SK-N-MC (cell line): ENCODE measurements around the gene MKRN2OS.

Source experiments
- DNase-seq: peaks from one replicate; pipeline ENCODE4 v3.0.0-alpha.2; 2011; ENCODE audit warnings: low read depth, low spot score
- H3K27ac ChIP-seq: fragments of 200-600 bp; sonication (generic); 2 replicates; pipeline ENCODE4 v1.5.1; 2016; ENCODE audit warnings: mixed run types
- H3K36me3 ChIP-seq: fragments of 200-600 bp; sonication (generic); 2 replicates; pipeline ENCODE4 v1.6.1; 2017; ENCODE audit warnings: antibody characterized with exemption, low read length, mixed read lengths; ENCODE audit not compliant: insufficient read depth
- H3K4me3 ChIP-seq: fragments of 200-600 bp; sonication (generic); 2 replicates; pipeline ENCODE4 v1.5.1; 2016
- H3K9ac ChIP-seq: fragments of 200-600 bp; sonication (generic); 2 replicates; pipeline ENCODE4 v1.8.0; 2017; ENCODE audit warnings: mixed run types, mixed read lengths; ENCODE audit not compliant: insufficient read length
- H3K9me3 ChIP-seq: fragments of 200-600 bp; sonication (generic); 2 replicates; pipeline ENCODE4 v1.6.1; 2017; ENCODE audit warnings: low read depth, mild to moderate bottlenecking, antibody characterized with exemption, low read length, moderate library complexity, mixed read lengths
- EZH2 ChIP-seq: fragments of 200-600 bp; sonication (generic); IDR thresholded peaks from one replicate; pipeline ENCODE4 v1.6.1; 2017; ENCODE audit warnings: antibody characterized with exemption
- FOXP2 ChIP-seq: optimal IDR thresholded peaks from 2 replicates; pipeline ENCODE3; 2011; ENCODE audit warnings: mild to moderate bottlenecking, moderate library complexity; ENCODE audit not compliant: insufficient read depth; ENCODE audit errors: extremely low read length, control extremely low read depth
- POLR2AphosphoS5 ChIP-seq: IDR thresholded peaks from 2 replicates; pipeline ENCODE4 v1.6.1; 2012; ENCODE audit warnings: mild to moderate bottlenecking, low read depth, low read length, borderline replicate concordance

Gene MKRN2OS, protein sequence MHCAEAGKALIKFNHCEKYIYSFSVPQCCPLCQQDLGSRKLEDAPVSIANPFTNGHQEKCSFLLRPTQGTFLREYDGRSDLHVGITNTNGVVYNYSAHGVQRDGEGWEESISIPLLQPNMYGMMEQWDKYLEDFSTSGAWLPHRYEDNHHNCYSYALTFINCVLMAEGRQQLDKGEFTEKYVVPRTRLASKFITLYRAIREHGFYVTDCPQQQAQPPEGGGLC

DNA sequence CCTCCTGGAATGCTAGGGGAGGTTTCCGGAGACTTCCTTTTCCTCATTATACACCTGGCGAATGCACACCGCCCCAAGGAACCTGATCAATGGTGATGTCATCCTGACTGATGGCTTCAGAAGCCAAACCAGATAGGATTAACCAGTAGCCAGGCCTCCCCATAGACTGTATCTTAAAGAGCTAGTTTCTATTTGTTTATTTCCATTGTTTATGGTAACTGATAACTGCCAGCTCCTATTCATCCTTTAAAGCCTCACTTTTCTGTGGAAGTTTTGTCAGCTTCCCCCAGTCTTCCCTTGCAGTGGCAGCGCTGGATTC lies at the start of gene MKRN2OS:
Gene MKRN2OS (minus strand): TSS at position 27 of the 319 bp plus-strand sequence. CDS start 35 bp downstream, outside the sequence.
- TF ChIP-seq FOXP2 (no peak), EZH2 (no peak), POLR2AphosphoS5 (no peak)
- no peak for DNase-seq
- no peaks in the 10 kb centered on the region; the same call in 1 of the 2 replicates for H3K36me3 ChIP-seq
- H3K9me3 ChIP-seq = no peaks in the 10 kb centered on the region
- H3K4me3 ChIP-seq = no peak within 1 kb of the TSS
- no peak within 1 kb of the TSS for H3K9ac ChIP-seq
- H3K27ac ChIP-seq = no peak within 1 kb of the TSS

GRCh38 chr3:12593473-12593872 lies 48.2 kb upstream of the MKRN2OS start:
- TF ChIP-seq POLR2AphosphoS5 (no peak), EZH2 (no peak), FOXP2 (no peak)
- DNase-seq = no peak
- no peak overlapping the region for H3K9ac ChIP-seq
- H3K36me3 ChIP-seq = peaks cover 20% of the 10 kb centered on the region; the same call in 1 of the 2 replicates
- no peak overlapping the region for H3K4me3 ChIP-seq
- no peak overlapping the region for H3K27ac ChIP-seq
- no peaks in the 10 kb centered on the region for H3K9me3 ChIP-seq

DNA sequence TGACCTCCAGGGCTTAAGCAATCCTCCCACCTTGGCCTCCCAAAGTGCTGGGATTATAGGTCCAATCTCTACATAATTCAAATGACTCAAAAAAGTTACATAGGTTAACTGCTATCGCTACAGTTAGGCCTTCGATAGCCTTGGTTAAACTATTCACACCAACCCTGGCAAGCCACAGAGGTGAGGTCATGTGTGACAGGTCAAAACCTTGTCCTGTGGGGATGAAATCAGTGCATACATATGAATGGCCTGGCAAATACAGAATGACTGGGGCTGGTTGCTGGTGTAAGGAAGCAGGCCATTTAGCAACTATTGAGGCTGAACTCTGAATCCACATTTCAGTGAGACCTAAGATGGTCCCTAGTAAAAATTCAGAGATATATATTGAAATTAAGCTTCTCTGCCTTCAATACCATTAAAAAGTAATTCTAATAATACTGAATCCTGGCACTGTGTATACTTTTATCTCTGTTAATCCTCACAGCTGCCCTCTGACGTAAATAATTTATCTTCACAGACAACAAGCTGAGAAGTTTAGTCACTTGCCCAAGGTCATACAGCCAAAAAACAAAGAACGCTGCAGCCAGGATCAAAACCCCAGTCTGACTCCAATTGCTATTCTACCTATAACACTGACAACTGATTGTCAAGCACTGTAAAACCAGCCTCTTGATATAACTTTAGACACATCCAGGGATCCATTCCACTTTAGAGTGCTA lies 46.9 kb upstream of the MKRN2OS start:
- no peak for TF ChIP-seq FOXP2
- no peak for TF ChIP-seq POLR2AphosphoS5
- TF ChIP-seq EZH2 = no peak

DNA sequence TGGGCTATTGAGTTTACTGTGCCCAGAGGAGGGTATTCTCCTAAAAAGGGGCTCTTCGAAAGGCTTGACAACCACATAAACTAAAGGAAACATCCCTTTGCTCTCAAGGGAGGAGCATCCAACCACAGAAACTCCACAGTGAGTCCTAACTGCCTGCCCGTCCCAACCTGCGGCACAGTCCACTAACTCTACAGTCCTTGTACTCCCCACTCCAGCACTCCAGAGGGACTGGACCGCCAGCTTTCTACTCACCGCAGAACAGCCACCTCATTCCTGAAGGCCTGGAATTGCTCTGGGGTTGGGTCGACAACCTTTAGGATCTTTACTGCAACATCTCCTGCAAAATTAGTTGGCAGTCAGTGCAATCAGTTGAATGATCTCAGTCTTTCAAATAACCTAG lies 46.2 kb upstream of the MKRN2OS start:
- Histone ChIP-seq H3K9ac (no peak overlapping the region), H3K9me3 (no peaks in the 10 kb centered on the region), H3K27ac (no peak overlapping the region), H3K36me3 (peaks cover 21% of the 10 kb centered on the region; the same call in 1 of the 2 replicates), H3K4me3 (no peak overlapping the region)
- DNase-seq = no peak
- TF ChIP-seq FOXP2 (no peak), EZH2 (no peak), POLR2AphosphoS5 (no peak)

More for the DNA sequence above, 46.9 kb upstream of the MKRN2OS start:
- Histone ChIP-seq H3K27ac (no peak overlapping the region), H3K9ac (no peak overlapping the region), H3K4me3 (no peak overlapping the region), H3K9me3 (no peaks in the 10 kb centered on the region), H3K36me3 (peaks cover 22% of the 10 kb centered on the region; the same call in 1 of the 2 replicates)
- DNase-seq = no peak

DNA sequence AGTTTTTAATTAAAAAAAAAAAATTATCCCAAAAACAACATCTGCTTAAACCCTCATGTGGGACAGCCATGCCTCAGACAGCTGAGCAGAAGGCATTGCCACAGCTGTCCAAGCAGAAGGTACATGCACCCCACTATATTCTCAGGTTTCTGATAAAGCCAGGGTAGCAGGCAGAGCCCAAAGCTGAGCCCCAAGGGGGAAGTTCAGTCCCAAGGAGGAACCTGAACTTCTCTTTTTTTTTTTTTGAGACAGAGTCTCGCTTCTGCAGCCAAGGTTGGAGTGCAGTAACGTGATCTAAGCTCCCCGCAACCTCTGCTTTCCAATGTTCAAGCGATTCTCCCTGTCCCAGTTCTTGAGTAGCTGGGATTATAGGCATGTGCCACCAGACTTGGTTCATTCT lies 44.8 kb upstream of the MKRN2OS start:
- H3K4me3 ChIP-seq = no peak overlapping the region
- TF ChIP-seq POLR2AphosphoS5 = no peak
- TF ChIP-seq EZH2 = no peak
- DNase-seq = no peak
- H3K9ac ChIP-seq = no peak overlapping the region
- H3K9me3 ChIP-seq = no peaks in the 10 kb centered on the region
- H3K36me3 ChIP-seq = peaks cover 32% of the 10 kb centered on the region
- H3K27ac ChIP-seq = no peak overlapping the region

GRCh38 chr3:12588039-12589009 lies 43.0 kb upstream of the MKRN2OS start:
- H3K27ac ChIP-seq = no peak overlapping the region
- no peak for TF ChIP-seq EZH2
- no peak for TF ChIP-seq FOXP2
- no peak for TF ChIP-seq POLR2AphosphoS5
- no peaks in the 10 kb centered on the region for H3K9me3 ChIP-seq
- H3K9ac ChIP-seq = no peak overlapping the region
- no peak for DNase-seq
- H3K4me3 ChIP-seq = no peak overlapping the region
- peaks cover 46% of the 10 kb centered on the region for H3K36me3 ChIP-seq

DNA sequence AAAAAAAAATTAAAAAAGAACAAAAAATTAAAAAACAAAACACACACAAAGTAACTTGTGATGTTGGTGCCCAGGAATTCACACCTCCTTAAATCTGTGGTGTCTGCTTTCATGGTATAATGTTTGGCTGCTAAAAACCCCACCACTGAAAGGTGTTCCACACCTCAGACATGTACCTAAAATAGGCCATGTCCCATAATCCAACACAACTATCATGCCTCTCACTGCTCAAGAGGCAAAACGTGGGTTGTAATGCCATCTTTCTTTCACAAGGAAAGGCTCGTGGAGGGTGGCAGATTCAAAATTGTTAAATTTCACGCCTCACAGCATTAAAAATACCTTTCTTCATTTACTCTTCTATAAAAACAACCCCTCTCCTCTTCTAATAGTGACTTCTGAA lies 41.1 kb upstream of the MKRN2OS start:
- H3K9ac ChIP-seq = no peak overlapping the region
- no peaks in the 10 kb centered on the region for H3K9me3 ChIP-seq
- peaks cover 45% of the 10 kb centered on the region for H3K36me3 ChIP-seq
- DNase-seq = no peak
- TF ChIP-seq FOXP2 (no peak), EZH2 (no peak), POLR2AphosphoS5 (no peak)
- H3K4me3 ChIP-seq = no peak overlapping the region
- H3K27ac ChIP-seq = no peak overlapping the region

DNA sequence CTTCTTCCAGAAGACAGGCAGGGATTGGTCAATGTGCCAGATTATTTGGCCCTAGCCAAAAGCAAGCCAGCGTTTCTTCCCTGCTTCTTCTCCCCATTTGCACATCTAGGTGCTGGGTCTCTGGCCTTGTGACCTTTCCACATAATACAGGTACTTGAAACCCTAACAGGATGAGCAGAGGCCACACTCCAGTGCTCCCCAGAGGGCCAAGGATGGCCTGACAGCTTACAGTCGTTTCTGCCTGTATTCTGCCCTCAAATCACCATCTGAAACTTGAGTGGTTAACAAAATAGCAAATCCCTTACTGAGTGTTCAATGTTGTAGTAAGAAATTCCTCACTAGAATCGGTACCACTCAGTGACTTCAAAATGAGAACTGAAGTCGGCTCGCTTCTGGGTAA lies 40.7 kb upstream of the MKRN2OS start:
- Histone ChIP-seq H3K9ac (no peak overlapping the region), H3K4me3 (no peak overlapping the region), H3K9me3 (no peaks in the 10 kb centered on the region), H3K36me3 (peaks cover 42% of the 10 kb centered on the region), H3K27ac (no peak overlapping the region)
- TF ChIP-seq EZH2 (no peak), POLR2AphosphoS5 (no peak), FOXP2 (no peak)
- no peak for DNase-seq
